Esophagus muscularis mucosa (tissue), 4 donors: ENCODE results near the gene PDXK.

ENCODE experiments used
- EP300 ChIP-seq: sonication (generic); formaldehyde crosslinking; IDR thresholded peaks from one replicate; pipeline ENCODE4 v1.6.1; 2017; ENCODE audit warnings: antibody characterized with exemption
- POLR2A ChIP-seq: fragments of 450-650 bp; IDR thresholded peaks from one replicate; pipeline ENCODE4 v1.6.1; 2017; ENCODE audit warnings: antibody characterized with exemption, moderate library complexity, mild to moderate bottlenecking, low read depth
- POLR2AphosphoS5 ChIP-seq, 2 donors: sonication (generic); formaldehyde crosslinking; IDR thresholded peaks; one replicate each; pipeline ENCODE4 v1.6.1; 2017; ENCODE audit warnings: antibody characterized with exemption in 2 of 2
- TF ChIP-seq, protein P1 (sequence below), 3 experiments: fragments of 200-600 bp in 2 of 3; fragments of 450-650 bp in 1 of 3; sonication (generic) in 2 of 3; IDR thresholded peaks; one replicate each; pipeline ENCODE4 v1.5.1; 2017 to 2019; ENCODE audit warnings: antibody characterized with exemption in 3 of 3, mild to moderate bottlenecking in 2 of 3, moderate library complexity in 1 of 3

DNA sequence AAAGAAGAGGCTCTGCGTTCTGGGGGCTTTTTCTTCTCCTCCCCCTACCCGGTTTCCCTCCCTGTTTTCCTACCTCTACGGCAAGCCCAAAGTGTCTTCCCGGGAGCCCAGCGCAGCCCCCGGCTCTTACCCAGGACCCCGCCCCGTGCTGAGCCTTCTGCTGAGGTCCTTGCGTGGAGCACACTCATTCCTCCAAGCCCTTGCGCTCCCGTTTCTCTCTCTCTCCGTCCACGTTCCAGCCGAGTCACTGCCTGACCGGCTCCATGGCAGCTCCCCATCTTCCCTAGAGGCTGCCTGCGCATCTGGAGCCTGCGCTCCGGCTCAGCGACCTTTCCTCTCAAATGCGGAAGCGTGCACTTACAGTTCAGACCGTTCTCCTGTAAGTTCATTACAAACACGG lies 24.9 kb upstream of the PDXK start:
- TF ChIP-seq, protein P1, sequence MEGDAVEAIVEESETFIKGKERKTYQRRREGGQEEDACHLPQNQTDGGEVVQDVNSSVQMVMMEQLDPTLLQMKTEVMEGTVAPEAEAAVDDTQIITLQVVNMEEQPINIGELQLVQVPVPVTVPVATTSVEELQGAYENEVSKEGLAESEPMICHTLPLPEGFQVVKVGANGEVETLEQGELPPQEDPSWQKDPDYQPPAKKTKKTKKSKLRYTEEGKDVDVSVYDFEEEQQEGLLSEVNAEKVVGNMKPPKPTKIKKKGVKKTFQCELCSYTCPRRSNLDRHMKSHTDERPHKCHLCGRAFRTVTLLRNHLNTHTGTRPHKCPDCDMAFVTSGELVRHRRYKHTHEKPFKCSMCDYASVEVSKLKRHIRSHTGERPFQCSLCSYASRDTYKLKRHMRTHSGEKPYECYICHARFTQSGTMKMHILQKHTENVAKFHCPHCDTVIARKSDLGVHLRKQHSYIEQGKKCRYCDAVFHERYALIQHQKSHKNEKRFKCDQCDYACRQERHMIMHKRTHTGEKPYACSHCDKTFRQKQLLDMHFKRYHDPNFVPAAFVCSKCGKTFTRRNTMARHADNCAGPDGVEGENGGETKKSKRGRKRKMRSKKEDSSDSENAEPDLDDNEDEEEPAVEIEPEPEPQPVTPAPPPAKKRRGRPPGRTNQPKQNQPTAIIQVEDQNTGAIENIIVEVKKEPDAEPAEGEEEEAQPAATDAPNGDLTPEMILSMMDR (IDR thresholded peaks at IDR 0.05), result no peak
- TF ChIP-seq EP300 (no peak), POLR2AphosphoS5 (IDR thresholded peaks at IDR 0.05) (no peak), POLR2A (no peak)
